LNCaP clone FGC (cell line): ENCODE results near the gene WDR20.
"Not testable (repeated sequence)": the region's sequence is repeated elsewhere in the genome, so short reads cannot be mapped to it uniquely, and the experiment has no call there.

Experiments used
- DNase-seq: peaks from one replicate; pipeline ENCODE4 v3.0.0-alpha.2; 2011; ENCODE audit warnings: low read depth
- H3K4me3 ChIP-seq: 2 replicates; pipeline ENCODE4 v1.5.1; 2011; ENCODE audit warnings: mild to moderate bottlenecking, low read depth, low read length, control low read depth
- CTCF ChIP-seq: IDR thresholded peaks from 2 replicates; pipeline ENCODE4 v1.5.1; 2012; ENCODE audit warnings: mild to moderate bottlenecking; ENCODE audit not compliant: control insufficient read depth, insufficient read depth; ENCODE audit errors: extremely low read depth

Gene WDR20

GRCh38 chr14:102158797-102159196 lies 19.1 kb downstream of the WDR20 start:
- TF ChIP-seq CTCF = no peak
- no peak for DNase-seq
- H3K4me3 ChIP-seq = no peak overlapping the region

- DNase-seq = no peak
- no peak for TF ChIP-seq CTCF
Observed at GRCh38 chr14:102159841-102160240, 20.1 kb downstream of the WDR20 start.

GRCh38 chr14:102162487-102162886 lies 22.8 kb downstream of the WDR20 start:
- TF ChIP-seq CTCF = no peak
- no peak overlapping the region for H3K4me3 ChIP-seq
- DNase-seq = no peak

More at GRCh38 chr14:102159841-102160240, 20.1 kb downstream of the WDR20 start:
- no peak overlapping the region for H3K4me3 ChIP-seq

- no peak overlapping the region for H3K4me3 ChIP-seq
- DNase-seq = no peak
- no peak for TF ChIP-seq CTCF
Observed at GRCh38 chr14:102164241-102164641, 24.5 kb downstream of the WDR20 start.

GRCh38 chr14:102164965-102165364 lies 25.3 kb downstream of the WDR20 start:
- DNase-seq = no peak
- TF ChIP-seq CTCF = no peak
- H3K4me3 ChIP-seq = no peak overlapping the region

GRCh38 chr14:102170061-102170460 lies 30.4 kb downstream of the WDR20 start:
- DNase-seq = no peak
- H3K4me3 ChIP-seq = no peak overlapping the region
- no peak for TF ChIP-seq CTCF

- DNase-seq = no peak
- no peak overlapping the region for H3K4me3 ChIP-seq
- no peak for TF ChIP-seq CTCF
Observed at GRCh38 chr14:102171173-102172020, 31.7 kb downstream of the WDR20 start.

GRCh38 chr14:102172021-102172272 lies 32.2 kb downstream of the WDR20 start:
- not testable (repeated sequence) for DNase-seq, H3K4me3 ChIP-seq

- not testable (repeated sequence) for DNase-seq, H3K4me3 ChIP-seq
Observed at GRCh38 chr14:102172721-102173120, 33.0 kb downstream of the WDR20 start.
